Bronchial epithelial cell (primary cell): ENCODE results near the gene MSTO1. TPM values are rescaled to one million over a fixed set of nuclear protein-coding genes. Genes with fewer than 3 reads are reported as not detected.
"Not testable (repeated sequence)": the region's sequence is repeated elsewhere in the genome, so short reads cannot be mapped to it uniquely, and the experiment has no call there.

ENCODE experiments used
- DNase-seq: peaks from one replicate; pipeline ENCODE4 v3.0.0-alpha.2; 2010; ENCODE audit warnings: low read depth
- FAIRE-seq: peaks from 2 replicates; lab custom pipeline; 2011; peaks lifted over from hg19 to GRCh38; lab: Jason Lieb, UNC
- H3K27me3 ChIP-seq: 2 replicates; pipeline ENCODE4 v1.5.1; 2011; ENCODE audit warnings: low read length; ENCODE audit not compliant: control insufficient read depth, insufficient read depth
- H3K36me3 ChIP-seq: 2 replicates; pipeline ENCODE4 v1.5.1; 2011; ENCODE audit warnings: low read length; ENCODE audit not compliant: control insufficient read depth, insufficient read depth
- H3K4me3 ChIP-seq: 2 replicates; pipeline ENCODE4 v1.5.1; 2011; ENCODE audit warnings: mild to moderate bottlenecking, low read depth, low read length, control low read depth
- CTCF ChIP-seq: IDR thresholded peaks from 2 replicates; pipeline ENCODE4 v1.5.1; 2011; ENCODE audit warnings: mild to moderate bottlenecking, moderate library complexity, low read length, control low read depth, inconsistent platforms; ENCODE audit not compliant: insufficient read depth, severe bottlenecking
- total RNA-seq: library from RNA; depleted of rRNA; stranded (reverse); fragments of >200 nt; gene quantifications from 2 replicates; pipeline ENCODE4 v1.2.1, GENCODE V29; 2014

MSTO1 gene
- total RNA-seq: 39.3 and 69.0 TPM in 2 replicates

DNA sequence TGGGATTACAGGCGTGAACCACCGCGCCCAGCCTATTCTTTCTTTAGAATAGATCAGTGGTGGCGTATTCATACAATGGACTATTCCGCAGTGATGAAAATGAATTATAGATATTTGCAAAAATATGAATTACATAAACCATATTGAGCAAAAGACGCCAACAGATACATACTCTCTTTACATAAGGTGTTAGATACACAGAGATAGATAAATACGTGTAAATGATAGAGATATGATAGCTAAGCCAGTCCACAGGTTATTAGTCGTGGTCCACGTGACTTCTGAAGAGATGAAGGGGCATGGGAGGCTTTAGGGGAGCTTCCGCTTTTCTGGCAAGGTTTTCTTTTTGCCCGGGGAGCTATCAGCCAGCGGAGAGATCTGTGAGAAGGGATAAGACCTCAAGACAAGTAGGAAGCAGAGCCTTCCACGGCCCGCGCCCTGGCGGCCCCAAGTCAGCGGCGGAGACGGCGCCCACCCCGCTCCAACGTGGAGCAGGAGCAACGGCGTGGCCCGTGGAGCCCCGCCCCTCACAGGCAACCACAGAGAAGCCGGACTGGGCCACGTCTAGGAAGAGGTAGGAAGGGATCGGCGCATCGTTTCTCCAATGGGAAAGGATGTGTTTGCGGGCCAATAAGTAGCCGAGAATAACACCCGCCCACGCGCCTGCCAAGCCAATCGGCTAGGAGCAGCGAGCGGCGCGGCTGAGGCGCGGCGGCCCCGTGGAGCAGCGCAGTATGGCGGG lies at the start of gene MSTO1:
MSTO1 (plus strand) TSS at position 704 of the 742 bp plus-strand sequence; CDS start at position 735, 31 bp downstream.
- DNase-seq: peak; percentile 93
- Histone ChIP-seq H3K36me3 (peaks cover 4% of the 10 kb centered on the region), H3K27me3 (no peaks in the 10 kb centered on the region), H3K4me3 (peak within 1 kb of the TSS; percentile 73)
- no peak for TF ChIP-seq CTCF
- FAIRE-seq: no peak

GRCh38 chr1:155561779-155562580 lies 48.0 kb upstream of the MSTO1 start:
- DNase-seq, FAIRE-seq: not testable (repeated sequence)

GRCh38 chr1:155562581-155563376 lies 47.2 kb upstream of the MSTO1 start, which contains the start of gene ASH1L:
Gene ASH1L, minus strand, starts transcription at chr1:155562803. Its CDS starts 41,284 bp downstream, at chr1:155521519.
- DNase-seq (peak; percentile 77), FAIRE-seq (no peak)
- peaks cover 1% of the 10 kb centered on the region for H3K36me3 ChIP-seq
- no peaks in the 10 kb centered on the region for H3K27me3 ChIP-seq
- H3K4me3 ChIP-seq: peak within 1 kb of the TSS; percentile 70
- no peak for TF ChIP-seq CTCF

More at GRCh38 chr1:155561779-155562580, 48.0 kb upstream of the MSTO1 start:
- H3K4me3 ChIP-seq: peak overlapping the region; percentile 70
- not testable (repeated sequence) for H3K27me3 ChIP-seq, H3K36me3 ChIP-seq

GRCh38 chr1:155563377-155564022 lies 46.5 kb upstream of the MSTO1 start:
- peak; percentile 35 for DNase-seq
- not testable (repeated sequence) for FAIRE-seq, H3K27me3 ChIP-seq, H3K36me3 ChIP-seq
- peak overlapping the region; percentile 70 for H3K4me3 ChIP-seq

DNA sequence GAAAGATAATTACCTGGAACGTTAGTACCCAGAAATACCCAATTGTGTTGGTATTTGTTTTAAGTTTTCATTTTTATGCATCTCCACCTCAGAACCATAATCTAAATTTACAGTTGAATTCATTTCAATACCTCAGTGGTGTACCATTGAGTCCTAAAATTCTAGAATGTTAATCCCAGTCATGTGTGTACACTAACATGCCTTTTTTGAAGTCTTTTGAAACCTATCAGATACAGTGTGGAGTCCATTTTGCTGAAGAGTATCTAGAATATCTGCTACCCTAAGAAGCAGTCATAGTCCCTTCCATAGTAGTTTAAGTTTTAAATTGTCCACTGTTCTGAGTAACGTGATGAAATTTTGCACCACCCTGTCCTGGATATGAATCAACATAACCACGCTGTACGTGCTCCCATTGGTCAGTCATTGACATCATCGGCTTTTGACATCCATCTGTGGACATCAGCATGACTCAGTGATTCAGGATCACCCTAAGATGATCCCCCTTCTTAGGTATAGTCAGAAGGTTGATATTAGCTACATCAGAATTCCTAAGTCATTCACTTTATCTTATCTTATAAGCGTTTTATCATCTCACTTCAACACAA lies 39.9 kb upstream of the MSTO1 start:
- H3K36me3 ChIP-seq: peaks cover 1% of the 10 kb centered on the region
- no peak for TF ChIP-seq CTCF
- FAIRE-seq (no peak), DNase-seq (peak; percentile 25)
- no peak overlapping the region for H3K4me3 ChIP-seq
- no peaks in the 10 kb centered on the region for H3K27me3 ChIP-seq

GRCh38 chr1:155570593-155570990 lies 39.4 kb upstream of the MSTO1 start:
- FAIRE-seq (no peak), DNase-seq (no peak)
- H3K27me3 ChIP-seq: no peaks in the 10 kb centered on the region
- TF ChIP-seq CTCF: no peak
- H3K36me3 ChIP-seq: peaks cover 1% of the 10 kb centered on the region
- no peak overlapping the region for H3K4me3 ChIP-seq
